Measurements from ENCODE around the gene CCNC. TPM values are rescaled to one million over a fixed set of nuclear protein-coding genes. Genes with fewer than 3 reads are reported as not detected.

CCNC gene
- total and polyA plus RNA-seq, 2 of the 13 experiments (the other 11 are each of a cell fraction or from before 2014, with no cell fraction given) = 69.6 to 141 TPM

DNA sequence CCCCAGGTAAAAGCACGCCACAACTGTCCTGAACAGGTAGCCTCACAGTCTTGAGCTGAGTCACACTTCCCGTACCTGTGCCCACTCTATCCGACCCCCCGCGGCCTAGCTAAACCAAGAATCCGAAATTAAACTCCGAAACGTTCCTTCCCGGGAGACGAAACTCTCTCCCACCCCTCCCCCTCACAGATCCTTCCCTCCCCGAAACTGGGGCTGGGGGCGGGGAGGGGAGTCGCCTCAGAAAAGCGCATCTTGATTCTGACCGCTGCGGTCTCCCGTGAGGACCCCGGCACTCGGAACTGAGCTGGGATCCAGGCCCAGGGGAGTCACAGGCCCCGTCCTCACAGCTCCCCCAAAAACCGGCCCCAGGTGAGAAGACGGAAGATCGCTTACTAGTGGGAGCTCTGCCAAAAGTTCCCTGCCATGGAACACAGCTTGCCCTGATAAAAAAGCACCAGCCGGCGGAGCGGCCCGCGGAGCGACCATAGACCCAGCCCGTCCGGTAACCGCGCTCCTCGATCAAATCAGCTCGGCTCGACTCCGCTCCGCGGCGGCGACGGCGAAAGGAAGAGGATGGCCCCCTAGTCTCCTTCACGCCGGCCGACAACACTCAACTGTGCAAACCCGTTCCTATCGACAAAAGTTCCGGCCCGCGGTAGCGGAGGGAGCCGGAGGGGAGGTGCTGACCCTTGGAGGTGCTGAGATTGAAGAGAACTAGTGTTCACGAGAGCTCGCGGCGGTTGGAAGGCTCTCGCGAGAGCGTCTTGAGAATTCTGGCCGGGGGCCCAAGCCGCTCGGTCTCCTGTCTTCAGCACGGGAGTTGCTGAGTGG lies at the start of gene CCNC (continued):
- TF ChIP-seq CREM (IDR thresholded peaks at IDR 0.05) (peak; percentile 72), CREM (CRISPR knock-in tag; IDR thresholded peaks at IDR 0.05) (no peak), TIGD3 (CRISPR knock-in tag; IDR thresholded peaks at IDR 0.05; ENCODE audit: borderline replicate concordance) (no peak), CHCHD3 (CRISPR knock-in tag; IDR thresholded peaks at IDR 0.05) (no peak), KDM6A (CRISPR knock-in tag; IDR thresholded peaks at IDR 0.05; ENCODE audit: low read depth) (no peak), ZNF879 (CRISPR knock-in tag; IDR thresholded peaks at IDR 0.05) (no peak), TFAP4 (IDR thresholded peaks at IDR 0.05; ENCODE audit: borderline replicate concordance, low read depth) (no peak), ZFYVE20 (CRISPR knock-in tag; IDR thresholded peaks at IDR 0.05; ENCODE audit: borderline replicate concordance, low read depth) (no peak), ZNF652 (CRISPR knock-in tag; IDR thresholded peaks at IDR 0.05; ENCODE audit: borderline replicate concordance, low read depth) (no peak), PLSCR1 (CRISPR knock-in tag; IDR thresholded peaks at IDR 0.05; ENCODE audit: borderline replicate concordance) (peak; percentile 72; the same call in 1 of the 2 replicates), ARNTL (CRISPR knock-in tag; IDR thresholded peaks at IDR 0.05) (peak; percentile 55; the same call in 1 of the 2 replicates), MNT (IDR thresholded peaks at IDR 0.05) (no peak), U2AF1 (optimal IDR thresholded peaks at IDR 0.05; ENCODE audit: low read depth, low read length) (peak; percentile 72), ZNF563 (CRISPR knock-in tag; IDR thresholded peaks at IDR 0.05) (peak; percentile 82), ZNF883 (CRISPR knock-in tag; IDR thresholded peaks at IDR 0.05; ENCODE audit: not compliant biosample characterization) (no peak), NR1H2 (CRISPR knock-in tag; IDR thresholded peaks at IDR 0.05; ENCODE audit: borderline replicate concordance, low read depth) (no peak), SP2 (CRISPR knock-in tag; IDR thresholded peaks at IDR 0.05) (peak; percentile 49; the same call in 1 of the 2 replicates)
- TF ChIP-seq, protein P1, sequence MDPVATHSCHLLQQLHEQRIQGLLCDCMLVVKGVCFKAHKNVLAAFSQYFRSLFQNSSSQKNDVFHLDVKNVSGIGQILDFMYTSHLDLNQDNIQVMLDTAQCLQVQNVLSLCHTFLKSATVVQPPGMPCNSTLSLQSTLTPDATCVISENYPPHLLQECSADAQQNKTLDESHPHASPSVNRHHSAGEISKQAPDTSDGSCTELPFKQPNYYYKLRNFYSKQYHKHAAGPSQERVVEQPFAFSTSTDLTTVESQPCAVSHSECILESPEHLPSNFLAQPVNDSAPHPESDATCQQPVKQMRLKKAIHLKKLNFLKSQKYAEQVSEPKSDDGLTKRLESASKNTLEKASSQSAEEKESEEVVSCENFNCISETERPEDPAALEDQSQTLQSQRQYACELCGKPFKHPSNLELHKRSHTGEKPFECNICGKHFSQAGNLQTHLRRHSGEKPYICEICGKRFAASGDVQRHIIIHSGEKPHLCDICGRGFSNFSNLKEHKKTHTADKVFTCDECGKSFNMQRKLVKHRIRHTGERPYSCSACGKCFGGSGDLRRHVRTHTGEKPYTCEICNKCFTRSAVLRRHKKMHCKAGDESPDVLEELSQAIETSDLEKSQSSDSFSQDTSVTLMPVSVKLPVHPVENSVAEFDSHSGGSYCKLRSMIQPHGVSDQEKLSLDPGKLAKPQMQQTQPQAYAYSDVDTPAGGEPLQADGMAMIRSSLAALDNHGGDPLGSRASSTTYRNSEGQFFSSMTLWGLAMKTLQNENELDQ (CRISPR knock-in tag; IDR thresholded peaks at IDR 0.05; ENCODE audit: borderline replicate concordance) = 0 out of 2 replicates have a peak, but pooled peaks have one; percentile 27
- TF ChIP-seq, protein P2, sequence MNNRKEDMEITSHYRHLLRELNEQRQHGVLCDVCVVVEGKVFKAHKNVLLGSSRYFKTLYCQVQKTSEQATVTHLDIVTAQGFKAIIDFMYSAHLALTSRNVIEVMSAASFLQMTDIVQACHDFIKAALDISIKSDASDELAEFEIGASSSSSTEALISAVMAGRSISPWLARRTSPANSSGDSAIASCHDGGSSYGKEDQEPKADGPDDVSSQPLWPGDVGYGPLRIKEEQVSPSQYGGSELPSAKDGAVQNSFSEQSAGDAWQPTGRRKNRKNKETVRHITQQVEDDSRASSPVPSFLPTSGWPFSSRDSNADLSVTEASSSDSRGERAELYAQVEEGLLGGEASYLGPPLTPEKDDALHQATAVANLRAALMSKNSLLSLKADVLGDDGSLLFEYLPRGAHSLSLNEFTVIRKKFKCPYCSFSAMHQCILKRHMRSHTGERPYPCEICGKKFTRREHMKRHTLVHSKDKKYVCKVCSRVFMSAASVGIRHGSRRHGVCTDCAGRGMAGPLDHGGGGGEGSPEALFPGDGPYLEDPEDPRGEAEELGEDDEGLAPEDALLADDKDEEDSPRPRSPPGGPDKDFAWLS (CRISPR knock-in tag; IDR thresholded peaks at IDR 0.05; ENCODE audit: borderline replicate concordance) = no peak
